HG03575 (cell line): Measurements from ENCODE around the gene GAB1.
A peak's percentile ranks its signal among the peaks of the same experiment; 100 is the strongest.

Experiments
- ATAC-seq: cut with Tn5 transposase; IDR thresholded peaks from one replicate; pipeline ENCODE4 v1.9.1; 2021; ENCODE audit not compliant: unreplicated experiment, insufficient number of reproducible peaks, low FRiP score; ENCODE audit errors: extremely low read depth

The GAB1 gene

DNA sequence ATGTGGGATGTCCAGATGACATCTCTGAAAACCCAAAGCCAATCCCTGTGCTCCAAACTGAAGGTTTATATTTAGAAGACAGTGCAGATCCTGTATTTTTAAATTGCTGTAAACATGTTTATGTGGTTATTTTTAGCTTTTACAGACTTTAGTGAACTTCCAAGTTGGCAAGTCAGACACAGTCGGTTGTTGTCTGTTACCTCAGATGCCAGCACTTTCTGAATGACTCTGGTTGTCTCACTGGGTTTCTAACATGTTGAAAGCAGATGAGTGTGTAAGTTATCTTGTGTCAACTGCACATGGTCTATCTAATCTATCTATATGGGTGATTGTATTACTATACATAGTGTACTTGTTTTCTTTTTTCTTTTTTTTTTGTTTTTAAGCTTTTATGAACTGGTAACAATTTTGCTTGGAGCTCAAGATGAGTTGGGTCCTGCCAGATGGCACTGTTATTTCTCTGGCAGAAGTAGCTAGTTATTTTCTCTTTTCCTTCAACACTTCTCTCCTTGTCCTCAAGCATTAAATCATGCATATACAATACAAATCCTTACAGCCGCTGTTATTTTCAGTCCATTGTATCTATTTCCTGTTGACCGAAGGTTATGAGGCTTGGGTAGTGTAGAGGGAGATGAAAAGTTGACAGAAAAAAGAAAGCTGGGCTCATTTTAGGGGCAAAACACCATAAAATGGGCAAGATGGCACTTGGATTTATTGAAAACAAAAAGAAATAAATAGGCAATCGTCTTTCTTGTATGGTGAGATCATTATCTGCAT lies 66.3 kb downstream of the GAB1 start:
- no peak for ATAC-seq

DNA sequence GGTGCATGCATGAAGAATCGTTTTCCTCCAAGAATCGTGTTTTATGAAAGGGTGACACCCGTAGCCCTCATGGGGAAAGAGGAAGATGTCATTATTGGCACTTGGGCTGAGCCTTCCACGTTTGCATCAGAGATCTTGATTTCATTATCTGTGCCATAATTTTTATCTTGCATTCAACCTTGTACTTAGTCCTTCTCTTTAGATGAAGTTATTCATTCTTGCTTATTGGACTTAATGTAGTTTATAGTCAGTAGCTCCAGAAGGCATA lies 66.8 kb downstream of the GAB1 start:
- ATAC-seq, result no peak

DNA sequence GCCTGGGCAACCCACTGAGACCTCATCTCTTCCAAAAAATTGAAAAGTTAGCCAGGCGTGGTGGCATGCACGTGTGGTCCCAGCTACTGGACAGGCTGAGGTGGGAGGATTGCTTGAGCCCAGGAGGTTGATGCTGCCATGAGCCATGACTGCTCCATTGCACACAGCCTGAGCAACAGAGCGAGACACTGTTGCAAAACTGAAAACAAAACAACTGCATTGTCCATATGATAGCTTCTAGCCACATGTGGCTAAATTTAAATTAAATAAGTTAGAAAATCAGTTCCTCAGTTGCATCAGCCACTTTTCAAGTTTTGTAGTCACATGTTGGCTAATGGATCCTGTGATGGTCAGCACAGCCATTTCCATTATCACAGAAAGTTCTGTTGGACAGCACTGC lies 67.9 kb downstream of the GAB1 start:
- peak; percentile 96 for ATAC-seq

DNA sequence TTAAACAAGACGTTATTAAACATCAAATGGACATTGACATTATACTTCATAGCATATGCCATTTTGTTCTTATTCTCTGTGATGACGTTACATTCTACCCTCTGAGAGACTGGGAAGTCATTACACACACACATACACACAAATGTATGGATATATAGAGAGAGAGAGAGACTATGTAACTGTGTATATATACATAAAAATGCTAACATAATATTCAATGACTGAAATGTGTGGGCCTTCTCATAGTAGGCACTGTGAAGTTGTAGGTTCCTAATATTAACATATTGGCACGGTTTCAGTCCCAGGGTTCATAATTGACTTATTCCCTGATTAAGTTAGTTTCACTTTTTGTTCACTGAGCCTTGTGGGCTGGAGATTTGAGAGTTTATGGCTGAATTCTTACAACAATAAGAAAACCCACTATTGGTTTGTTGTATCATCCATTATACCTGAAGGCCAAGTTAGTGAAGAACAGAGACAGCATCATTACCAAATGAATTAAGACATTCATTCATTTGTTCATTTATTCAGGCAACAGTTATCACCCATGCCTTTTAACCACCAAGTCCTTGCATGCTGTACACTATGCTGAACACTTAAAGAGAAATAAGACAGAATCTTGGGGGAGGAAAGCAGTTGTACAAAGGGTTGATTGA lies 68.5 kb downstream of the GAB1 start:
- peak; percentile 1 for ATAC-seq

DNA sequence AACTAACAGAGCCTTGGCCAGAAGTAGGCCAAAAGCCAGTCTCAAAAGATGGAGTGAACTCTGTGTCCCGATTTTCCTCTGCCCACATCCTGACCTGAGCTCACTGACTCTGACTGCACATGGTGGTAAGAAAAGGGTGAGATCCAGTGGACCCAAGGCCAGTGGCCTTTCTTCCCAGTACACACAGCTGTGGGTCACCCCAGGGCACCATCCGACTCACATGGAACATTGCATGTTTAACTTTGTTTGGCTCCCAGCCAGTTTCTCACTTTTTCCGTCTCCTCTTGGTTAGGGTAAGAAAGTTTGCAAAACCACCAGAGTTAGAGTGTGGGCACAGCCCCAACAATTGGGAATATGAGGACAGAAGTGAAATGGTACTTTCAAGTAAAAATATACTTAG lies 69.8 kb downstream of the GAB1 start:
- ATAC-seq, result no peak

DNA sequence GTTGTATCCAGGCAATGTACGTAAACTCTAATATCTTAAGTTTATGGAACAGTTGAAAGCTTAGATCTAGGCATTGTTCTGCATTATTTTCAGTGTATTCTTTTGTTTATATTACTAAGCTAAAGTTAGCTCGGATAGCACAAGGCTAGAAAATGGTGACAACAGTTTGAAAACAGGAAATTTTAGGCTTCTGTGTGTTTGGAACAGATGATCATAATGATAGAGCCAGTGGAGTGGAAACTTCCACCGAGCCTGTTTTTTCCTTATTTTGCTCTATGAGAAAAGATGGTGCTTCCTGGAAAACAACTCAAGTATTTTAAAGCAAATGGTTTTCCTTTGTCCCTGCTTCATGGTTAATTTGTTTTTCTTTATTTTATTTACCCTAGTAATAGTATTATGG lies 70.8 kb downstream of the GAB1 start:
- ATAC-seq, result no peak

DNA sequence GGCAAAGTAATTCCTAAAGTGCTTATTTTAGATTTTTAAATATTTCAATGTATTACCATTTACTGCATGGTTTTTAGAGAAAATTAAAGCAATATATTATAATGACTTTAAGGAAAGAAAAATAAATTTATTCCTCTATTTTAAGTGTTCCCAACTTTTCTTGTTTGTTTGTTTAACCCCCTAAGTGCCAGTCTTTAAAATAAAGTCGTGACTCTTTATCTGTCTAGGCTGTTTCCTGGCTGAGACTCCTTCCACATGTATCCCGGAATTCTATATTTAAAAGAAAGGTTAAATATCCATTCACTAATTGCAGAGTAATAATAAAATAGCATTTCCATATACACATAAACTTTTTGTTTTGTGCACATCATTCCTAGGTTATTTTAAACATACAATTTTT lies 71.2 kb downstream of the GAB1 start:
- ATAC-seq, result no peak

DNA sequence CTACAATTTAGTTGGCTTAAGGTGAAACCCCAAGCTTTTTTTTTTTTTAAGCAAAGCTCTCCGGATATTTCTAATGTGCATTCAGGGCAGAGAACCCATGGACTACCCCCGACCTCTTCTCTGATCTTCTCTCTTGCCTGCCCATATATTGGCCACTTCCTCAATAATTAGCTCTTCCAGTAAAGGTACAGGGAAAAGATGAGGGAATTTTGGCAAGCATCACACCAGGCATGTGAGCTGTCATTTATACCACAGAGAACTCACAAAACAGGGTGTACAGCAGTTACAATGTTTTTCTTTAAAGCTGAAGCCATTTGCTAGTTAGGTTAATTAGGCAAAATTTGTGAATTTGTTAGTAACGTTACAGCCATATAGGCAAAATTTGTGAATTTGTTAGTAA lies 73.3 kb downstream of the GAB1 start:
- no peak for ATAC-seq

DNA sequence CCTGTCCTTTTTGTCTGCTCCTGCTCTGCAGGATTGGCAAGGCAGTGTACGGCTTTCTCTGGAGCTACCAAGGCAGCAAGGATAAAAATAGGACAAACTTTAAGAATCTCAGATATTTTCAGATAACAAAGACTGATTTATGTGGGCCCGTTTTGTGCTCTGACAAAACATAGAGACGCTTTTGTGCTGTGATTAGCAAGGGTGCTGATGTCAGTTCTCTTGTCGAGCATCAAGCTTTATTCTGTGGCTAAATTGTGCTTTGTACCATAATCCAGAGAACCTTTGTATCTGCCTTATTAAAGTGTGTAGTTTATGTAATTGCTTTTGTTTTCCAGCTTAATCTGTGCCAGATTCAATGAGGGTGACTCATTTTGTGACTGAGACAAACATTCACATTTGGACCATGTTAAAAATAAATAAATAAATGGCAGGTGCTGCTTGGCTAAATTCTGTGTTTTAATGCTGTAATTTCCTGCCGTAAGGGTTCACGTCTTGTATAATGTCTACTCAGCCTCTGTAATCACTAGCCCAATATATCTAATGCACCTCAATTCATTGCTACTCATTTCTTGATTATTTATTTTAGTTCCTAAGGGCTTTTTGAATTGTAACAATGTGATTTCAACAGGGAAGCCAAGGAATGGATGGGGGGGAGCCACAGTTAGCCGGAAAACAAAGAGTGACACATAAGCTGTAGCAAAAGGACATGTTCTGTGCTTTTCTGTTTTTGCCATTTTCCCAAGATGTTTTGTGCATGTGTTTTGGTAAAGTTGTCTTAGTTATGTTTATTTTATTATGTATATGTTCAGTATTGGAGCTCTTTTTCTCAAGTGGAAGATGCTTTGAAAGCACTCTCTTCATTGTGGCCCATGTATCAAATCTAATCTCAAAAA lies 75.1 kb downstream of the GAB1 start:
- ATAC-seq, result no peak

DNA sequence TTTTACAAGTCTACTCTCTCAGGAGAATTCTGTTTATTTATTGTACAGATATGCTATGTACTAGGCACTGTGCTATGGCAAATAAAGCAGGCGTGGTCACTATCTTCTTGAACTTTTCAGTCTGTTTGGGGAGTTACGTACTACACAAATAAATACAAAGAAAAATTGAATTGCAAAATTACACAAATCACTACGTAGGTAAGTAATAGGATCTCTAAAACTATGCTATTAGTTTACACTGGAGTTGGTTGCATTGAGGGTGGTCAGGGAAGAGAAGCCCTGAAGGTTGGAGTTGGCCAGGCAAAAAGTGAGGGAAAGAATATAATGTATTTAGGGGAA lies 75.7 kb downstream of the GAB1 start:
- no peak for ATAC-seq

DNA sequence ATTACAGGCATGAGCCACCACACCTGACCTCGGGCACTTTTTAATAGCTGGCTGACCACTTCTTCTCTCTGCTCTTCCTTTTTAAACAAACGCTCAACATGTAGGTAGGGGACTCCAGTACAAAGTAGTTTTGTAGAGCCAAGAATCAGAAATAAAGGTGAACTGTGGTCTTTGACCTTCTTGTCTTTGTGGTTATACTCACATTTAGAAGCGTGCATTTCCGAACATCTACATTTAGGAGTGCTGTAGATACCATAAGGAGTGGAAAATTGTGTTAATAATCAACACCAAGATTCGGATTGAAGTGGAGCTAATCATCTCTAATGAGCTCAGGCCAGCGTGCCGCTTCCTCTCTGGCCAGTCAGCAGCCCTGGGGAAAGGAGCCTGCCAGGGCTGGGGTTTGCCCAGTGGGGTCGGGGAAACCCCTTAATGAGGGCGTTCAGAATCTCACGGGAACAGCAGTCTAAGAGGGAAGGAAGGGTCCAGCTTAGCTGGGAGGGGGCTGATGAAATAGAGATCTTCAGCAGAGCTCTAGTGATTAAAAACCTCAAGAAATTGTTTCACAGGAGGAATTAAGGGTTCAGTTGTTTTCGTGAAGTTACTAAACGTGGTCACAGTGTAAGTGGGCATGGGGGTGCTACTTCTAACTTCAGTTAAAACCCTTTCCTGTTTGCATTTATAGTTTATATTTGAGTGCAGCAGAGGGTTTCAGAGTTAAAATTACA lies 81.2 kb downstream of the GAB1 start:
- peak; percentile 75 for ATAC-seq

DNA sequence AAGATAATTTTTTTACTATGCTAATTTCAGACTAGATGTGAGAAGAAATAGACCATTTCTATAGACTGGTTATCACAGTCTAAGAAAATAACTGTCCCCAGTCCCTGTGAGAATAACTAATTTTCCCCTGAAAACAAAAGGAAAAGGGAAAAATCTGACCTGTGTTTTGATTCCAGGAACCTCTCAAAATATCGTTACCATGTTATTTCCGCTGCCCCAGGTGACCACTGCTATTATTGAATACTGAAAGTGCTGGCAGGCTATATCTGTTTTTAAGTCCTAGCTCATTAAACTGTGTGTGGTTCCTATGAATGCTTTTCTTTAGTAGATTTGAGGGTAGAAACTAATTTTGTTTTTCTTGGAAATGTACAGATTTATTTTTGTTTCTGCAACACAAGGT lies 83.6 kb downstream of the GAB1 start:
- ATAC-seq, result no peak

DNA sequence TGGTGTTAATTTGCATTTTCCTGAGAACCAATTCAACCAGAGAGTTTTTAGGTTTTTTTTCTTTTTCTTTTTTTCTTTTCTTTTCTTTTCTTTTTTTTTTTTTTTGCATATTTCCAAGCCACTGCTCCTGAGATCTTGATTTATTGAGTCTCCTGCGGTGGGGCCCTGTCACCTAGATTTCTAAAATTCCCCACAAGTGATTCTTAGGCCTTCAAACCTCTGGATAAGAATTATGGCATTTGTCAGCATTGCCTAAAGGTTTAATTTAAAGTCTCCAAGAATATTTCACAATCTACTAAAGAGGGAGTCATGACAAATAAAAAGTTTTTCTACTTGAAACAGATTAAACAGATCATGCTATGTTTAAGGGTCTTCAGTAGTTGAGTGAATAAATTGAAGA lies 84.9 kb downstream of the GAB1 start:
- no peak for ATAC-seq

DNA sequence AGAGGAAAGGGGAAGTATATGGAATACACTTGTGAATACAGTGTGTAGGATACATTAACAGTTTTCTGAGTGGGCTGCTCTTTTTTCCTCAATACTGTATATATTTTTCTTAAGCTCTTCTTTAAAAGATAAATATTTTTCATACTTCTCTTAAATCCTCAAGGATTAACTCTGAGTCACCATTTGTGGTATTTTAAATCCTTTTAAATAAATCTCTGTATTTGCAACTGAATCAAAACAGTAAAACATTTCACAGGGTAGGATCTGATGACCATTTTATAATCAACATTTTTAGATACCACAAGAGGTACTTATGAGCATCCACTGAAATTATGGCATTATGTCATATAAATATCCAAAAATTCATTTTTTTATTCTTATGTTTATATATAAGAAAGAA lies 87.6 kb downstream of the GAB1 start:
- ATAC-seq, result no peak

DNA sequence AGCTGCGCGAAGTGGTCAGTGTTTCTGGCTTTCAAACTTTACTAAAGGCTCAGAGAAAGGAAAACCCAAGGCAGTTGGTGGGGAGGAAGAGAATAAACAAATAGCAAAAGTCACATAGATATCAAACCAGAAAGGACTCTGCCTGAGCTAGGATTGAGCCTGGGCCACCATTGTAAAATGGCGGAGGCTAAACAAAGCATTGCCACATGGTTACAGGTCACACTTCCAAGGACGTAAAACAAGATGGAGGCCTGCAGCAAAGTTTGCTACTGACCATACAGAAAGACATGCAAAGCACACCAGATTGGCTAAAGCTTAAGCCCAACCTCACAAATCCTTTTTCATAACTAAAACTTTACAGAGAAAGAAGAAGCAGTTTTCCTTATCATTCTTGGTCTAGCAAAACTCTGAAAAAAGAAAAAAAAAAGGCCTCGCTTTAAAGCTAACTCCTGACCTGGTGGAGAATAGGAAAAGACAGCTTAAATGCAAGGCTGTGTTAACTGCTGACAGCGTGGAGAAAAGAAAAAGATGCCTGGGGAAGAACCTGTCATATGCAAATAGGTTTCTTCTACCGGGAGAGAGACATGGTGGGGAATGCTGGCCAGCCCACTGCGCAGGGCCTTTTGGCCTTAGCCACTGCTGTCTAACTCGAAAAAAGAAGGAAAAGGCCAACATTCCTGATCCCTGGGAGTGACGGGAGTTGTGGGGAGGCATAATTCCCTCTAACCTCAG lies 95.0 kb downstream of the GAB1 start:
- ATAC-seq, result no peak

DNA sequence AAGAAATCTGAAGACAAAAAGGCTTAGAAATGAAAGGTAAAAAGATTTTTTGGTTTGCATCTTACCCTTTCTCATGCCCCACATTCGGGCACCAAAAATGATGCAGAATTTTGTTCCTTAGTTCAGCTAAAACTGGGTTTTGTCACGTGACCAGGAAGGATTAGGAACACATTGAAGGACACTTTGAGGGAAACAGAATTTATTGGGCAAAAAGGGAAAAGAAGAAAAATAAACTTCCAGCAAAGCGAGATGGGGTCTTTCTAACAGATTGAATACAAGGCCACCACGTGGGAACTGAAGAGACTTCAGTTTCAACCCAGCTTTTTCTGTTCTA lies 95.5 kb downstream of the GAB1 start:
- ATAC-seq, result no peak

DNA sequence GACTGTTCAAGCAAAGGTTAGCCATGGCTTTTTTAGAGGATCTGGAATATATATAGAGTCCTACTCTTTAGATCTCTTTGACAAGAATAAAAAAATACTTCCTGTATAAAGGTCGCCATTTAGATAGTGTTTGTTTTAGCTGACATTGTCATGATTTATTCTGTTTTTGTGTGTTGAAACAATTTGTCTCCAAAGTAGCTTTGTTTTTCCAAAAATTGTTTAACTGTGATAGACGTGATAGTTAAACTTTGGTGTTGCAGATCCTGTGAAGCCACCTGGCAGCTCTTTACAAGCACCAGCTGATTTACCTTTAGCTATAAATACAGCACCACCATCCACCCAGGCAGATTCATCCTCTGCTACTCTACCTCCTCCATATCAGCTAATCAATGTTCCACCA lies 96.6 kb downstream of the GAB1 start:
- no peak for ATAC-seq

DNA sequence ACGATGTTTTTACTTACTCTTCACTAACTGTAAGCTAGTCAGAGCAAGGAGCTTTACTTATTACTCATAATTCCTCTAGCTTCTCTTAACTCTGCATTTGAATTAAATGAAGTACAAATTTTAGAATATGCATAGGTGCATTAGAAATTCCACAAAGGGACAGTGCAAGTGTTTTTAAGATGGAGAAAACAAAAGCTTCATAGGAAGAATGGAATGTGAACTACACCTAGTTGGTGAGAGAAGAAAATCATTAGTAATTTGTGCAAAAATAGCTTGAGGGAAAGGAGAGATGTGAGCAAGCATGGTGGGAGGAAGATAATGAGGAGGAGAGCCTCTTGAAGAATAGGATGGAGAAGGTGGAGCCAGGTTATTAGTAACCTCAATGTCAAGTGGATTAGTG lies 99.3 kb downstream of the GAB1 start:
- no peak for ATAC-seq

DNA sequence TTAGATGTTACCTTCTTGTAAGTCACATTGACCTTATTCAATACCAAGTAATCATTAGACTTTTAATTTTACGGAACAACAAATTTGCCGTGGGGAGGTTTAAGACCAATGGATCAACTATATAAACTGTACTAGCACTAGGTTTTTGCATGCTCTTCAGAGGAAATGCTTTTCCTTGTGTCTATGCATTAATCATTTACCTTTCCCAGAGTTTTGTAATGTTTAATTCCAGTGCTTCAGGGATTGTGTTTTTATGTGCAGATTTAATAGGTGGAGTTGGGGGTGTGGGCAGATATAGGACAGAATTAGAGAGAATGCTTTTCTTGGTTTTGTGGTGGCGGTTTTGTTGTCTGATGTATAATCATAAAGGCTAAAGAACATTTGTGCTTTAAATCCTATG lies 100.8 kb downstream of the GAB1 start:
- no peak for ATAC-seq
